HUES48 (cell line): ENCODE results near the gene DNAJB8.

Experiments
- H3K27ac ChIP-seq: one replicate; pipeline ENCODE4 v1.7.0; 2013; ENCODE audit warnings: low read depth, low read length, inconsistent platforms
- H3K27me3 ChIP-seq: 2 replicates; pipeline ENCODE4 v1.6.1; 2013; ENCODE audit warnings: mild to moderate bottlenecking, low read length; ENCODE audit not compliant: control insufficient read depth, insufficient read depth
- H3K36me3 ChIP-seq: 2 replicates; pipeline ENCODE4 v1.6.1; 2013; ENCODE audit warnings: low read length; ENCODE audit not compliant: control insufficient read depth, insufficient read depth
- H3K4me1 ChIP-seq: 2 replicates; pipeline ENCODE4 v1.6.1; 2013; ENCODE audit warnings: mild to moderate bottlenecking, low read length; ENCODE audit not compliant: control insufficient read depth, insufficient read depth
- H3K4me3 ChIP-seq: 2 replicates; pipeline ENCODE4 v1.5.1; 2013; ENCODE audit warnings: mild to moderate bottlenecking, low read depth, low read length
- H3K9ac ChIP-seq: 2 replicates; pipeline ENCODE4 v1.6.1; 2013; ENCODE audit warnings: mild to moderate bottlenecking, low read depth, low read length, moderate library complexity
- H3K9me3 ChIP-seq: 2 replicates; pipeline ENCODE4 v1.6.1; 2013; ENCODE audit warnings: low read length; ENCODE audit not compliant: control insufficient read depth, insufficient read depth

DNAJB8 gene

DNA sequence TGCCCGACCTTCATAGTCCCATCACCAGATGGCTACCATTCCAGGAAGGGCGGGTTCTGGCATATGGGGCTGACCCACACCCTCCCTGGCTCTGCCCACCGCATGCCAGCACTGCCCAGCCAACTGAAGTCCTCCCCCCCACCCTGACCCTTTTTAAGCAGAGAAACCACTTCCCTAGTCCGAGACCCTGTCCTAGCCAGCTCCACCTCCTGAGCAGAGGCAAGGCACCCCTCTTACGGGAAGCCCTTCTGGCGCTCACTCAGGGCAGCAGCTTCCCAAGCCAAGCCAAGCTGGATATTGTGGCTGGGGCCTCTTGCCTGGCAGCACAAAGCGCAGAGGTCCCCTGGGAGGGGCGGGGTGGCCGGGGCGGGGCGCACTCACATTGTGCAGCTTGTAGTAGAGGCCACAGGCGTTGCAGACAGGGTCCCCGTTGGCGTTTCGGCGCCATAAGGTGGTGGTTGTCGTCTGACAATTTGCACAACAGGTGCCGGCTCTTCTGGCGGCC is 14.8 kb upstream of the DNAJB8 start:
- peaks cover 38% of the 10 kb centered on the region for H3K4me1 ChIP-seq
- H3K9me3 ChIP-seq = no peaks in the 10 kb centered on the region
- H3K4me3 ChIP-seq = no peak overlapping the region
- H3K36me3 ChIP-seq = no peaks in the 10 kb centered on the region
- H3K27me3 ChIP-seq = peaks cover 100% of the 10 kb centered on the region
- H3K27ac ChIP-seq = no peak overlapping the region
- no peak overlapping the region for H3K9ac ChIP-seq

DNA sequence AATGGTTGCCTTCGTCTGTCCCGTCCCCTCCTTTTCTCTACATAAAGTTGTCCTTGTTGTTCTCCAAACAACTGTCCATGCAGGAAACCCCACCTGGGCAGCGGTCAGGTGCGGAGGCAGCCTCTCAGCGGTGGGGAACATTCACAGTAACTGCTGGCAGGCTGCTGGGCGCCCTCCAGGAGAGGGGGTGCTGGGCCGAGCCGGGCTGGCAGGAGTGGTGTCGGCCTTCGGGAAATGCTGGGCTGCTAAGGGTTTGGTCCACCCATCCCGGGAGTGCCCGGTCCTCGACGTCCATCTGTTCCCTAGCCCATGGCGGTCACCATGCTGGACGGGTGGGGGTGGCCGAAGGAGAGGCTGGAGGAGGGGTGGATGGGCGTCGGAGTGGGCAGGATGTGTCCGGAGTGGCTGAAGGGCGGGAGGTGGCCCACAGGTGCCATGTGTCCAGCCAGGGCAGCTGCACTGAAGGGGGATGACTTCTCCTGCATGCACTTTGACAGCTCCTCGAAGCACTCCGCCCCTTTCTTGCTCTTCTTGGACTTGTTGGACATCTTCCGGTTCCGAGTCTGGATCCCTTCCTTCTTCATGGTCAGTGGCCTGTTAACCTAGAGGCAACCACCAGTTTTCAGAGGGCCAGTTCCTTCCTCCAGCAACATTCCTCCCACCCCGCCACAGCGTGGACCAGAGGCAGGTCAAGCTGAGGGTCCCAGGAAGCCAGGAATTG is 14.2 kb upstream of the DNAJB8 start:
- Histone ChIP-seq H3K4me3 (no peak overlapping the region), H3K9me3 (no peaks in the 10 kb centered on the region), H3K4me1 (peaks cover 34% of the 10 kb centered on the region), H3K27me3 (peaks cover 100% of the 10 kb centered on the region), H3K27ac (no peak overlapping the region), H3K9ac (no peak overlapping the region), H3K36me3 (no peaks in the 10 kb centered on the region)

DNA sequence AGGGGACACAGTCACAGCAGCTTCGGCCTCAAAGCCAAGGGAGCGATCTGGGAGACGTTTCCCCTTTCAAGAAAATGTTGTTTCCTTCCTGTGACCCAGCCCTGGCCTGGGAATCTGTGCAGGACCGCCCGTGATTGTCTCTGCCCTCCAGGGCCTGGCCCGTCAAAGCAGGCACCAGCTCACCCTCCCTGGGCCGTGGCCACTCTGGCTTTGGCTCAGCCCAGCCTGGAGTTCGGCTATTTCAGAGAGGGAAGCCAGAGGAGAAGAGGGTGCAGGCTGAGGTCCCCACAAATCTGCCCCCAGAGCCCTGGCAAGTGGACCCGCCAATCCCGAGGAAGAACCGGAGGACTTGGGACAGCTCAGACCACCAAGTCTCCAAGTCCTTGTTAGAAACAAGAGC is 13.6 kb upstream of the DNAJB8 start:
- Histone ChIP-seq H3K4me1 (peaks cover 36% of the 10 kb centered on the region), H3K27ac (no peak overlapping the region), H3K27me3 (peaks cover 100% of the 10 kb centered on the region), H3K36me3 (no peaks in the 10 kb centered on the region), H3K4me3 (no peak overlapping the region), H3K9ac (no peak overlapping the region), H3K9me3 (no peaks in the 10 kb centered on the region)

DNA sequence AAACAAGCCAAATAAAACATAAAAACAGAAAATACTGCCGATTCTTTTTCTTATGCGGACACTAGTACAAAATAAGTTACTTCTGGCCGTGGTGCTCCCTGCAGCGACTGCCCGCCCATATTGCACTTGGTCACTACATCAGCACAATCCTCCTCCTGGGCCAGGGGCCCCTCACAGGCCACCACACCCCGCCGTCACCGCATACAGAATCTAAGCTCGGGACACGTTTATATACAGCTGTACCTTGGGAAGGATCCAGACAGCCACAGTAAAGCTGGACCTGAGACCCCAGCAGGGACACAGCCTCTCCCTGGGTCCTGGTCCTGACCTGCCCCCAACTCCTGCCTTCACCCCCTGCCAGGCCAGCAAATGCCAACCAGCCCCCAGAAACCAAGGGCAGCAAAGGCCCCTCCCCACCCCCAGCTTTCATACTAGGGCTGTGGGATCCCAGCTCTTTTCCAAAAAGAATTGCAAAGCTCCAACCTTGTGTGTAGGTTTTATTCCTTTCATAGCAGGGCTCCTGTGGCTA is 12.9 kb upstream of the DNAJB8 start:
- Histone ChIP-seq H3K36me3 (no peaks in the 10 kb centered on the region), H3K9ac (no peak overlapping the region), H3K9me3 (no peaks in the 10 kb centered on the region), H3K4me3 (no peak overlapping the region), H3K27me3 (peaks cover 100% of the 10 kb centered on the region), H3K4me1 (peaks cover 36% of the 10 kb centered on the region), H3K27ac (no peak overlapping the region)

DNA sequence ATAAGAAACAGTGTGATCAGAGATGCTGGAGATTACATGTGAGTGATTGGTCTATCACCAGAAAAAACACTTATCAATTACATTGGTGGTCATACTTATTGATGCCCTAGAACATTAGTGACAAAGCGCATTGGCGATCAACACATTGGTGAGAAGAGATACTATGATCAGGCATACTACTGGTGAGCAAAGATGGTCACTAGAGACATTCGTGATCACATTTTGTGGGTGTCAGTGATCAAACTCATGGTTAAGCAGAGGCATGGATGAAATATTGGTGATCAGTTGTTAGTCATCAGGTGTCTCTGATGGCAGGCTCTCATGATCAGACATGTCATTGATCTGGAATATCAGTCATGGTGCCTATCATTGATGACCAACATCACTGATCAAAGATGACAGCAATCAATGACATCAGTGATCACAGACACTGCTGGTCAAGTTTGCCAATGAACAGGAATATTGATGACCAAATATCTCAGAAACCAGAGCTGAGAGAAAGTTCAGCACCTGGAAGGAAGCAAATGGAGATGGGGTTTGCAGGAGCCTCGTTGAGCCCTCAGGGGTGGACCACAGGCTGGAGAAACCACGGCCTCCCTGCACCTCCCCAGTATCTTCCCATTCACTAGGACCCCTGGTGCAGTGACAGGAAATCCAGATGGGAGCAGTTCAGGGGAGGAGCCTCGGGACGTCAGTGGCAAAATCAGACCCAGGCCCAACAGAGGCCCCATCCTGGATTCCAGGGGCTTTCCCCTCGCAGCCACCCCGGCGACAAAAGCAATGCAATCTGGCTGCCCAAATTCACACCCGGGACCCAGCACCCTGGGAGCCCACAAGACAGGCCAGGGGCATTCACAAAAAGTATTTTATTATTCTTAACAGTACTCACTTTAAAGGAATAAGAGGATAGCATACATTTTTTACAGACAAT is 12.2 kb upstream of the DNAJB8 start:
- Histone ChIP-seq H3K27me3 (peaks cover 100% of the 10 kb centered on the region), H3K4me1 (peaks cover 36% of the 10 kb centered on the region), H3K36me3 (no peaks in the 10 kb centered on the region), H3K9me3 (no peaks in the 10 kb centered on the region), H3K9ac (no peak overlapping the region), H3K4me3 (no peak overlapping the region), H3K27ac (no peak overlapping the region)

DNA sequence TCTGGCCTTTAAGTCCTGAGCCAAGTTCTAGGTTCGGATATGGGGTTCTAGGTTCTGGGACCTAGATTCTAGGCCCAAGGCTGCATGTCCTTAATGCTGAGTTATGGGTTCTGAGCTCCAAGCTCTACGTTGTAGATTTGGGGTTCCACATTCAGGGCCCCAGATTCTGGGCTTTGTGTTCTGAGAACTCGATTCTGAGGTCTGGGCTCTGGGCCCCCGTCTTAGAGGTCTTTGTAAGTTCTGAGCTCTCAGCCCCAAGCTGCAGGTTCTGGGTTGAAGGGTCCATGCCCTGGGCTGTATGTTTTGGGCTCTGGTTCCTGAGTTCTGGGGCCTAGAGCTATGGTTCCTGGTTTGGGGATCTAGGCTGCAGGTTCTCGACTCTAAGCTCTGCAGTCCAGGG is 10.0 kb upstream of the DNAJB8 start:
- Histone ChIP-seq H3K36me3 (no peaks in the 10 kb centered on the region), H3K4me1 (peaks cover 24% of the 10 kb centered on the region), H3K27ac (no peak overlapping the region), H3K9ac (no peak overlapping the region), H3K9me3 (no peaks in the 10 kb centered on the region), H3K4me3 (no peak overlapping the region), H3K27me3 (peaks cover 100% of the 10 kb centered on the region)

DNA sequence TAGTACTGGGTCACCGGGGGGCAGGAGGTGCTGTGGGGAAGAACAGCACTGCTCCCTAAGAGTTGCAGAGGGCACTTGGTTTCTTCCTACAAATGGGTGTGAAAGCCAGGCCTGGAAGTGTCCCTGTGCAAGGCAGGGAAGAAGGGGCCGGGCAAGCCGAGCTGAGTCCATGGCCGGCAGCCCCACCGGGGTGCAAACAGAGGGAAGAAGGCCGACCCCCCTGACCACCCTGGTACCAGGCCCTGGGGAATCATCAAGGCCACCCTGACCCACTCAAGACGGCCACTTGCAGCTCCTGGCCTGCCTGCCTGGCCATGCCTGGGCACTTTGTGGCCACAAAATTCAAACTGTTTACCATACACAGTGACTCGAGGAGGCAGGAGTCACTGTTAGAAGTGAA is 8.7 kb upstream of the DNAJB8 start:
- Histone ChIP-seq H3K9ac (no peak overlapping the region), H3K27me3 (peaks cover 100% of the 10 kb centered on the region), H3K4me3 (no peak overlapping the region), H3K27ac (no peak overlapping the region), H3K4me1 (peaks cover 20% of the 10 kb centered on the region), H3K9me3 (no peaks in the 10 kb centered on the region), H3K36me3 (no peaks in the 10 kb centered on the region)

DNA sequence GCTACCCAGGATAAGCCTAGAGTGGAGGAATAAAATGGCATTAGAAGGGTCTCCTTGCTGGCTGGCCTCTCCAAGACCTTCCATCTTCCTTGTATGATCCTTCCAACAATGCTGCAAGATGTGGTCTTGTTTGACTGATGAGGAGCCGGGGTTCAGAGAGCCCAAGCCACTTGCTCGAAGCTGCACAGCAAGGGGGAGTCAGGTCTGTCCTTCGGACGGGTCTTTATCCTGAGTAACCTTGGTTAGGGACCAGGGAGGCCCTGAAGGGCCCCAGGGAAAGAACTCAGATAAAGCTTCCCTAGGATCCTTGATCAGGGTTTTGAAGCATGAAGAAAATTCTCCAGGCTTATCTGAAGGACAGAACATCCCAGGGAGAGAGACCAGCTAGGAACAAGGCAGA is 7.0 kb upstream of the DNAJB8 start:
- H3K27me3 ChIP-seq = peaks cover 96% of the 10 kb centered on the region

DNA sequence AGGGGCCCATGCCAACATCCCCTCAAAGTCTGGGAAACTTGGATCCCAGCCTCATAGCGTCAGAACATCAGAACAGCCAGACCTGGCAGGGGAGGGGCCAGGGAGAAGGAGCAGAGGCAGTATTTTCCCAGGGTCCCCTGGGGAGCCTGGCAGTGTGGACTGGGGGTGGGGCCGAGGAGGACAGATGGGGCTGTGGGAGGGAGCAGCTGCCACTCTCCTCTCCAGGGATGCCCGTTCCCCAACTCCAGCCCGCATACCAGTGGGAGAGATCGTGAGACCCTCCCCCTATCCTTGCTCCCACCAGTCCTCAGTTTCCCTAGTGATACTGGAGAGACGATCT is 6.5 kb upstream of the DNAJB8 start:
- Histone ChIP-seq H3K9me3 (no peaks in the 10 kb centered on the region), H3K27ac (no peak overlapping the region), H3K4me1 (peaks cover 20% of the 10 kb centered on the region), H3K36me3 (no peaks in the 10 kb centered on the region), H3K9ac (no peak overlapping the region), H3K4me3 (no peak overlapping the region), H3K27me3 (peaks cover 92% of the 10 kb centered on the region)

More for the DNA sequence above, 7.0 kb upstream of the DNAJB8 start:
- H3K27ac ChIP-seq = no peak overlapping the region
- H3K36me3 ChIP-seq = no peaks in the 10 kb centered on the region
- H3K4me1 ChIP-seq = peaks cover 20% of the 10 kb centered on the region
- H3K9me3 ChIP-seq = no peaks in the 10 kb centered on the region
- no peak overlapping the region for H3K4me3 ChIP-seq
- no peak overlapping the region for H3K9ac ChIP-seq

DNA sequence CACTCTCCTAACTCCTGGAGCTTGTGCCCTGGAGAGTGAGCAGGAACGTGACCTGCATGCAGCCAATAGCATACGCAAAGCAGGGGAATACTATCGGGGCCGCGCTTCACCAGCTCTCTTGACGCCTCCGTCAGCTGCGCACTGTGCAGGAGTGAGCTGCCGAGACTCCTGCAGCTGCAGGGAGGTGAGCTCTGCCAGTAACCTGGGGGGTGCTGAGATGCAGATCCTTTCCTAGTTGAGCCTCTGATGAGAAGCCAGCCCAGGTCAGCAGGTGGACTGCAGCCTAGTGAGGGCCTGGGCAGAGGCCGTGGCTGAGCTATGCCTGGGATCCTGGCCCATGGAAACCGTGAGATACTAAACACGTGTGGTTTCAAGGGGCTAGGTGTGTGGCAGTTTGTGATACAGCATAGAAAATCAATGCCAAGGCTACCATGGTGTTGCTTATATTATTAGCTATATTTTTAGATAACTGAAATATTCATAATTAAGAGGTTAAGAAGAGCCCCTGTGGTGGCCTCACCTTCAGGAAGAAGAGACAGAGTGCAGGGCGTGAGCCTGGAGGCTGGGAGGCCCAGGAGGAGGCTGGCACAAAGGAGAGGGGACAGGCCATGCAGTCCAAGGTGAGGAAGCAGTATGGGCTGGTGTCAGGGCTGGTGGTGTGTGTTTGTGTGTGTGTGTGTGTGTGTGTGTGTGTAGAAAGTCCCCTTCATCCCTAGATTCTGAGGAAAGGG is 5.9 kb upstream of the DNAJB8 start:
- peaks cover 89% of the 10 kb centered on the region for H3K27me3 ChIP-seq
- H3K36me3 ChIP-seq = no peaks in the 10 kb centered on the region
- no peak overlapping the region for H3K4me3 ChIP-seq
- H3K9ac ChIP-seq = no peak overlapping the region
- H3K27ac ChIP-seq = no peak overlapping the region
- H3K4me1 ChIP-seq = peaks cover 20% of the 10 kb centered on the region
- no peaks in the 10 kb centered on the region for H3K9me3 ChIP-seq
